GM06990 (cell line): ENCODE data around the gene TBL1X.

Source experiments
- DNase-seq: peaks from one replicate; pipeline ENCODE4 v3.0.0-alpha.2; 2011; ENCODE audit not compliant: insufficient read length; ENCODE audit errors: extremely low read depth
- H3K27me3 ChIP-seq: replicated peaks from 2 replicates; pipeline ENCODE4 v1.6.0; 2011; ENCODE audit warnings: low read length; ENCODE audit not compliant: control insufficient read depth, insufficient read depth
- H3K36me3 ChIP-seq: 2 replicates; pipeline ENCODE4 v1.5.1; 2011; ENCODE audit warnings: low read length; ENCODE audit not compliant: control insufficient read depth, insufficient read depth
- H3K4me3 ChIP-seq: replicated peaks from 2 replicates; pipeline ENCODE4 v1.5.1; 2011; ENCODE audit warnings: low read depth, mild to moderate bottlenecking, control low read depth, low read length
- TF ChIP-seq, protein P1 (sequence below): IDR thresholded peaks from 2 replicates; pipeline ENCODE4 v1.5.1; 2011; ENCODE audit warnings: low read length, control low read depth, mild to moderate bottlenecking, inconsistent platforms; ENCODE audit not compliant: insufficient read depth, poor library complexity, severe bottlenecking

TBL1X gene

DNA sequence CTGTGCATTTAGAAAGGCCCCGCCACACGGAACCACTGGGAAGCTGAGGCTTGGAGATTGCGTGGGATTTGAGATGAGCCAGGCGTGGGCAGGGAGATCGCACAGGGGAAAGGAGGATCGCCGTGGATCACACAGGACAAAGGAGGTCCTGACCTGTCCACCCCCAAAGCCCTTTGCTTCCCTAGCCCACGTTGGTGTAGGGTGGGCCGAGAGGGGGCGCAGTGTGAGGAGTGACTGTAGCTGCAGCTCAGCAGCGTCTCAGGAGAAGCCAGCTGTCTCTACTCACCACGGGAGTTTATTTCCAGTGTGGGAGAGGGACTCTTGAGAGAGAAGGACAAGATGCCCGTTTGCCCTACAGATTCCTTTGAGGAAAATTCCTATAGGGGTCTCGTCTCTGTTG, 62.1 kb downstream of the TBL1X start:
- H3K4me3 ChIP-seq = no peak overlapping the region
- no peaks in the 10 kb centered on the region for H3K27me3 ChIP-seq
- no peak for DNase-seq
- TF ChIP-seq, protein P1, sequence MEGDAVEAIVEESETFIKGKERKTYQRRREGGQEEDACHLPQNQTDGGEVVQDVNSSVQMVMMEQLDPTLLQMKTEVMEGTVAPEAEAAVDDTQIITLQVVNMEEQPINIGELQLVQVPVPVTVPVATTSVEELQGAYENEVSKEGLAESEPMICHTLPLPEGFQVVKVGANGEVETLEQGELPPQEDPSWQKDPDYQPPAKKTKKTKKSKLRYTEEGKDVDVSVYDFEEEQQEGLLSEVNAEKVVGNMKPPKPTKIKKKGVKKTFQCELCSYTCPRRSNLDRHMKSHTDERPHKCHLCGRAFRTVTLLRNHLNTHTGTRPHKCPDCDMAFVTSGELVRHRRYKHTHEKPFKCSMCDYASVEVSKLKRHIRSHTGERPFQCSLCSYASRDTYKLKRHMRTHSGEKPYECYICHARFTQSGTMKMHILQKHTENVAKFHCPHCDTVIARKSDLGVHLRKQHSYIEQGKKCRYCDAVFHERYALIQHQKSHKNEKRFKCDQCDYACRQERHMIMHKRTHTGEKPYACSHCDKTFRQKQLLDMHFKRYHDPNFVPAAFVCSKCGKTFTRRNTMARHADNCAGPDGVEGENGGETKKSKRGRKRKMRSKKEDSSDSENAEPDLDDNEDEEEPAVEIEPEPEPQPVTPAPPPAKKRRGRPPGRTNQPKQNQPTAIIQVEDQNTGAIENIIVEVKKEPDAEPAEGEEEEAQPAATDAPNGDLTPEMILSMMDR = peak; percentile 35
- H3K36me3 ChIP-seq = no peaks in the 10 kb centered on the region

DNA sequence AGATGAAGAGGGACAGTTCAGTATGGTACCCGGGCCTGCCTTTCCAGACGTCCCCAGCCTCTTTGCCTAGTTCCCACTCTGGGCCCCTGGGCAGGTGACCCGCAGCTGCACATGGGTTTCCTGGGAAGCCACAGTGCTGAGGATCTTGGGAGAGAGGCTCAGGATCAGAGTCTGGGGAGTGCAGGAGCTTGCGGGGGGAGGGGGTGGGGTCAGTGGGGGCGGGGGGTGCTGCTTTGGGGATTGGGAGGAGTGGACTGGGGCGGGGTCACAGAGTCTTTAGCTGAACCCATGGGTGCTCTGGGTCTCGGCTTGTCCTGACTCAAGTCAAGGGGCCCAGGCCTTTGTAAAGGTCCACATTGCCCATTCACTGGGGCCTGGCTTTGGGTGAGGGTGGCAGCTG, 63.6 kb downstream of the TBL1X start:
- TF ChIP-seq, protein P1 = no peak
- H3K27me3 ChIP-seq = no peaks in the 10 kb centered on the region
- no peaks in the 10 kb centered on the region for H3K36me3 ChIP-seq
- no peak for DNase-seq
- no peak overlapping the region for H3K4me3 ChIP-seq

DNA sequence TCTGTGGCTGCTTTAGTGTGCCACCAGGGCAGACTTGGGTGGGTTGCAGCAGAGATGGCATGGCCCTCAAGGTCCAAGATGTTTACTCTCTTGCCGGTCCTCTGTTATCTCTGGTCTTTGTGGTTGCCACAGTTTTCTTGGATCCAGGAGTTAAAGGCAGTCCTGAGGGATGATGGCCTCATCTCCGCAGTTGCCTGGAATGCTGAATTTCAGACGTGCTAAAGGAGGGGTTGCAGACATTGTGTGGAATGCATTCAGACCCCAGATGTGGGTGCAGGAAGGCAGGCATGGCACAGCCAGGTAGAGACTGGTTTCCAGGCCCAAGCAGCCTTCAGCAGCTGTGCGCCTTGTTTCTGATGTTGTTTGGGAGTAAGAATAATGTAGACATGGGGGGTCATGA, 64.4 kb downstream of the TBL1X start:
- no peak overlapping the region for H3K4me3 ChIP-seq
- no peaks in the 10 kb centered on the region for H3K36me3 ChIP-seq
- DNase-seq = no peak
- TF ChIP-seq, protein P1 = no peak
- no peaks in the 10 kb centered on the region for H3K27me3 ChIP-seq

DNA sequence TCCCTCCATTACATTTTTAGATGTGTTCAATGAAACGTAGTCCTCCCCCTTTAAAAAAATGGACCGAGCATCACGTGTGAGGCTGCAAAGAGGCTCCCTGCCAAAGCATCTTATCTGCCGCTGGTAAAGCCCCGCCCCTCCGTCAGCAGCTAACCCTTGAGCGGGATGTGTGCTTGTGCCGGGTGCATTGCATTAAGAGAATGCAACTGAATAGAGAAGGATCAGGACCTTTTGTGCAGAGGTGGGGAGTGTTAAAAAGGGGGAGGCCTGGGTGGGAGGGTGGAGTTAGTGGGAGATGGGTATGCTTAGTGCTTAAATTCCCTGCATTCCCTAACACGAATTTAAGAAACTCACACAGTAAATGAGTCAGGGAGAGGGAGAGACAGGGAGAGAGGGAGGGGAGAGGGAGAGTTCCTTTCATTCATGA, 66.0 kb downstream of the TBL1X start:
- H3K36me3 ChIP-seq = no peaks in the 10 kb centered on the region
- no peaks in the 10 kb centered on the region for H3K27me3 ChIP-seq
- peak; percentile 32 for DNase-seq
- H3K4me3 ChIP-seq = no peak overlapping the region
- TF ChIP-seq, protein P1 = no peak

DNA sequence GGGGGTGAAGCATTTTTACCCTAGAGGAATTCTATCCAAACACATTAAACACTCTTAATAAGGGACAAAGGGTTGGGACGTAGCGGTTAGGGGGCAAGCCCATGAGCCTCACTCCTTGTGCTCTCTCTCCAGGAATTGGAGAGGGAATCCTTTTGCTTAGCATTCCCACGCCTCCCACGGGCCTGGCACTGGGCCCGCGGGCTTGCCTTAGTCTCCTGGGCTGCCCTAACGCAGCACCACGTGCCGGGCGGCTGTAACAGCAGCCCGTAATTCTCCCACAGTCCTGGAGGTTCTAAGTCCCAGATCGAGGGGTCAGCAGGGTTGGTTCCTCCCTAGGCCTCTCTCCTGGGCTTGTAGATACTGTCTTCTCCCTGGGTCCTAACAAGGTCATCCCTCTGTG, 67.5 kb downstream of the TBL1X start:
- Histone ChIP-seq H3K4me3 (no peak overlapping the region), H3K36me3 (no peaks in the 10 kb centered on the region), H3K27me3 (no peaks in the 10 kb centered on the region)
- TF ChIP-seq, protein P1 = no peak
- DNase-seq = no peak

DNA sequence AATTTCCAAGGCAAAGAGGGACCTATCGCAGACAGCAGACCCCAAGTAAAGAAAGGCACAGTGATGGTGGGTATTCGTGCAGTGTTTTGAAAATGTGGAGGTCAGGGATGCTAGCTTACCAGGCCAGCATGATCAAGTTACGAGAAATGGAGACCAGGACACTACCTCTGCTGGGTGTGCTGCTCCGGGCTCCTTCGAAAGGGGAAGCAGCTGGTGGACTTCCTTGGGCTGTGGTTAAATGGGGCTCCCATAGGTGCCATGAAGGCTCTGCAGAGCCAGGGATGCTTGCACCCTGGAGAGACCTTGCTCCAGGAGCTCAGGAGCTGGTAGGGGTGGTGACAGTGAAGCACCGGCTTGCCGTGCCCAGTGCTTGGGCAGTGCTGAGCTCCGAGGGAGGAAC, 68.8 kb downstream of the TBL1X start:
- no peaks in the 10 kb centered on the region for H3K36me3 ChIP-seq
- TF ChIP-seq, protein P1 = no peak
- no peaks in the 10 kb centered on the region for H3K27me3 ChIP-seq
- no peak overlapping the region for H3K4me3 ChIP-seq
- DNase-seq = no peak
